ENCODE data around the gene RGS3.

GRCh38 chr9:113488490-113488889, 25.0 kb downstream of the RGS3 start:
- TF ChIP-seq POLR2A (IDR thresholded peaks at IDR 0.05; ENCODE audit: low read length), result no peak
- TF ChIP-seq GATA1 (IDR thresholded peaks at IDR 0.05; ENCODE audit: low read depth, low read length), result no peak

Data from erythroblast (primary cell).